Upper lobe of left lung (tissue), 4 donors: ENCODE measurements around the gene TPM1.

Source experiments
- EP300 ChIP-seq, 4 donors: sonication (generic); formaldehyde crosslinking; IDR thresholded peaks; one replicate each; pipeline ENCODE4 v1.5.1; 2017; ENCODE audit warnings: antibody characterized with exemption in 4 of 4, control low read depth in 2 of 4
- POLR2AphosphoS5 ChIP-seq, 2 donors: sonication (generic); formaldehyde crosslinking; IDR thresholded peaks; one replicate each; pipeline ENCODE4 v1.5.1; 2017; ENCODE audit warnings: antibody characterized with exemption in 2 of 2
- TF ChIP-seq, protein P1 (sequence below), 6 experiments: fragments of 450-650 bp in 4 of 6; fragments of 200-600 bp in 2 of 6; sonication (generic) in 2 of 6; IDR thresholded peaks; one replicate each; pipeline ENCODE4 v1.5.1; 2016 to 2019; ENCODE audit warnings: antibody characterized with exemption in 6 of 6

DNA sequence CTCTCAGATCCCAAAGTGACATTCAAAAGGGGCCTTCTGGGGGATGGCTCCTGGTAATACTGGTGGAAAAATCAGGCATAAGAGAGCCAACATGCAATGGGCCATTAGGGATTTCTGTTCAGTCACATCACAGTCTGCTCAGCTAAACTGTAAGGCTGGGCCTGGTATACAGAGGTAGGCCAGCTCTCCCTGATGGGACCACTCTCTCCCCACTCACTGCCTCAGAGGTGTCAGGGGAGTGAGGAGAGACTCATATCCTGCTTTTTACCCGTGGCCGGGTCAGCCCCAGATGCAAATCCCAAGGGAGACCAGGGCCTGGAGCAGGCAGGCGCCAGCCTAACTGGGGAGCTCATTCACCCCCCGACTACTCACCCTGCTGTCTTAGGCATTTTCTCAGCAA is 48.1 kb upstream of the TPM1 start:
- TF ChIP-seq, protein P1, sequence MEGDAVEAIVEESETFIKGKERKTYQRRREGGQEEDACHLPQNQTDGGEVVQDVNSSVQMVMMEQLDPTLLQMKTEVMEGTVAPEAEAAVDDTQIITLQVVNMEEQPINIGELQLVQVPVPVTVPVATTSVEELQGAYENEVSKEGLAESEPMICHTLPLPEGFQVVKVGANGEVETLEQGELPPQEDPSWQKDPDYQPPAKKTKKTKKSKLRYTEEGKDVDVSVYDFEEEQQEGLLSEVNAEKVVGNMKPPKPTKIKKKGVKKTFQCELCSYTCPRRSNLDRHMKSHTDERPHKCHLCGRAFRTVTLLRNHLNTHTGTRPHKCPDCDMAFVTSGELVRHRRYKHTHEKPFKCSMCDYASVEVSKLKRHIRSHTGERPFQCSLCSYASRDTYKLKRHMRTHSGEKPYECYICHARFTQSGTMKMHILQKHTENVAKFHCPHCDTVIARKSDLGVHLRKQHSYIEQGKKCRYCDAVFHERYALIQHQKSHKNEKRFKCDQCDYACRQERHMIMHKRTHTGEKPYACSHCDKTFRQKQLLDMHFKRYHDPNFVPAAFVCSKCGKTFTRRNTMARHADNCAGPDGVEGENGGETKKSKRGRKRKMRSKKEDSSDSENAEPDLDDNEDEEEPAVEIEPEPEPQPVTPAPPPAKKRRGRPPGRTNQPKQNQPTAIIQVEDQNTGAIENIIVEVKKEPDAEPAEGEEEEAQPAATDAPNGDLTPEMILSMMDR (IDR thresholded peaks at IDR 0.05): no peak
- no peak for TF ChIP-seq EP300 (IDR thresholded peaks at IDR 0.05)
- TF ChIP-seq POLR2AphosphoS5 (IDR thresholded peaks at IDR 0.05): no peak
